PC-3 (cell line): ENCODE data around the gene TEDC1. TPM values are rescaled to one million over a fixed set of nuclear protein-coding genes. Genes with fewer than 3 reads are reported as not detected.

Experiments used
- ATAC-seq: fragments of 200-7000 bp; cut with Tn5 transposase; 2 replicates; pipeline ENCODE4 v1.9.1; 2020; ENCODE audit warnings: mild to moderate bottlenecking, moderate library complexity
- BruUV-seq: library from RNA; stranded (reverse); fragments of 400-500 nt; replicated peaks from 2 replicates; lab custom pipeline; 2021; lab: Mats Ljungman, UMichigan
- CTCF ChIA-PET: fragments of 300-600 bp; sonication (Branson Sonifier 250); formaldehyde crosslinking; loops from one replicate; lab custom pipeline; 2022; ENCODE audit warnings: antibody characterized with exemption; lab: Charles Lee
- POLR2A ChIA-PET: fragments of 300-600 bp; sonication (Branson Sonifier 250); formaldehyde crosslinking; loops from one replicate; lab custom pipeline; 2022; ENCODE audit warnings: antibody characterized with exemption; ENCODE audit not compliant: unreplicated experiment; lab: Charles Lee
- DNase-seq: peaks from one replicate; pipeline ENCODE4 v3.0.0-alpha.2; 2015
- H2AFZ ChIP-seq: fragments of 300-600 bp; sonication (generic); 2 replicates; pipeline ENCODE4 v1.6.0; 2016; ENCODE audit warnings: antibody characterized with exemption, low read length
- H3F3A ChIP-seq: fragments of 300-600 bp; sonication (generic); one replicate; pipeline ENCODE4 v1.6.0; 2017; ENCODE audit warnings: antibody characterized with exemption, low read length, control low read depth, mild to moderate bottlenecking; ENCODE audit not compliant: unreplicated experiment
- H3K27ac ChIP-seq: fragments of 300-600 bp; sonication (generic); 2 replicates; pipeline ENCODE4 v1.5.1; 2016; ENCODE audit warnings: mild to moderate bottlenecking, low read length
- H3K27me3 ChIP-seq: fragments of 300-600 bp; sonication (generic); 2 replicates; pipeline ENCODE4 v1.6.1; 2016; ENCODE audit warnings: low read length, mixed read lengths
- H3K36me3 ChIP-seq: fragments of 300-600 bp; sonication (generic); 2 replicates; pipeline ENCODE4 v1.6.1; 2016; ENCODE audit warnings: low read depth, mixed run types, low read length, mixed read lengths
- H3K4me1 ChIP-seq: fragments of 300-600 bp; sonication (generic); 2 replicates; pipeline ENCODE4 v1.5.1; 2016; ENCODE audit warnings: low read length; ENCODE audit not compliant: insufficient read depth
- H3K4me2 ChIP-seq: fragments of 300-600 bp; sonication (generic); 2 replicates; pipeline ENCODE4 v1.6.0; 2016; ENCODE audit warnings: low read length
- H3K4me3 ChIP-seq: fragments of 300-600 bp; sonication (generic); 2 replicates; pipeline ENCODE4 v1.5.1; 2016; ENCODE audit warnings: mild to moderate bottlenecking, low read length, mixed read lengths
- H3K79me2 ChIP-seq: fragments of 300-600 bp; sonication (generic); 2 replicates; pipeline ENCODE4 v1.6.1; 2017; ENCODE audit warnings: low read length, mixed read lengths
- H3K9ac ChIP-seq: fragments of 300-600 bp; sonication (generic); 2 replicates; pipeline ENCODE4 v1.6.0; 2016; ENCODE audit warnings: mild to moderate bottlenecking, low read length
- H3K9me2 ChIP-seq: fragments of 300-600 bp; sonication (generic); replicated peaks from 2 replicates; pipeline ENCODE4 v1.6.1; 2016; ENCODE audit warnings: mixed run types, low read length, mixed read lengths
- H3K9me3 ChIP-seq: fragments of 300-600 bp; sonication (generic); 2 replicates; pipeline ENCODE4 v1.6.1; 2016; ENCODE audit warnings: low read length, mixed read lengths
- H4K20me1 ChIP-seq: fragments of 300-600 bp; sonication (generic); 2 replicates; pipeline ENCODE4 v1.6.1; 2016; ENCODE audit warnings: low read length, mixed read lengths
- EZH2 ChIP-seq: fragments of 300-600 bp; sonication (generic); IDR thresholded peaks from one replicate; pipeline ENCODE4 v1.6.1; 2017; ENCODE audit warnings: antibody characterized with exemption, mild to moderate bottlenecking, low read length; ENCODE audit not compliant: unreplicated experiment
- EZH2phosphoT487 ChIP-seq: fragments of 300-600 bp; sonication (generic); IDR thresholded peaks from 2 replicates; pipeline ENCODE4 v1.6.1; 2018; ENCODE audit warnings: mild to moderate bottlenecking, antibody characterized with exemption, low read length, borderline replicate concordance
- intact Hi-C: fragments of 100-400 bp; cut with micrococcal nuclease; formaldehyde crosslinking; loops from 2 replicates; pipeline ENCODE4 v1.9.0; 2023
- total RNA-seq: library from RNA; depleted of rRNA; stranded (reverse); fragments of >200 nt; gene quantifications from 2 replicates; pipeline ENCODE4 v1.2.3, GENCODE V29; 2014
- TF ChIP-seq, protein P1 (sequence below): fragments of 300-600 bp; sonication (generic); conservative IDR thresholded peaks from 2 replicates; pipeline ENCODE4 v1.5.1; 2017; ENCODE audit warnings: antibody characterized with exemption, low read depth, mild to moderate bottlenecking, low read length

The TEDC1 gene
- total RNA-seq, 1 experiment from 2014 or later = 66.7 TPM

GRCh38 chr14:105507247-105507646, 16.2 kb downstream of the TEDC1 start:
- TF ChIP-seq EZH2 (no peak), EZH2phosphoT487 (no peak)
- TF ChIP-seq, protein P1, sequence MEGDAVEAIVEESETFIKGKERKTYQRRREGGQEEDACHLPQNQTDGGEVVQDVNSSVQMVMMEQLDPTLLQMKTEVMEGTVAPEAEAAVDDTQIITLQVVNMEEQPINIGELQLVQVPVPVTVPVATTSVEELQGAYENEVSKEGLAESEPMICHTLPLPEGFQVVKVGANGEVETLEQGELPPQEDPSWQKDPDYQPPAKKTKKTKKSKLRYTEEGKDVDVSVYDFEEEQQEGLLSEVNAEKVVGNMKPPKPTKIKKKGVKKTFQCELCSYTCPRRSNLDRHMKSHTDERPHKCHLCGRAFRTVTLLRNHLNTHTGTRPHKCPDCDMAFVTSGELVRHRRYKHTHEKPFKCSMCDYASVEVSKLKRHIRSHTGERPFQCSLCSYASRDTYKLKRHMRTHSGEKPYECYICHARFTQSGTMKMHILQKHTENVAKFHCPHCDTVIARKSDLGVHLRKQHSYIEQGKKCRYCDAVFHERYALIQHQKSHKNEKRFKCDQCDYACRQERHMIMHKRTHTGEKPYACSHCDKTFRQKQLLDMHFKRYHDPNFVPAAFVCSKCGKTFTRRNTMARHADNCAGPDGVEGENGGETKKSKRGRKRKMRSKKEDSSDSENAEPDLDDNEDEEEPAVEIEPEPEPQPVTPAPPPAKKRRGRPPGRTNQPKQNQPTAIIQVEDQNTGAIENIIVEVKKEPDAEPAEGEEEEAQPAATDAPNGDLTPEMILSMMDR = no peak
- no peaks in the 10 kb centered on the region for H3K79me2 ChIP-seq
- ChIA-PET POLR2A (no interaction called here), CTCF (no interaction called here)
- no peak for ATAC-seq
- no peaks in the 10 kb centered on the region for H3K9me2 ChIP-seq
- H3K4me2 ChIP-seq = no peak overlapping the region
- H3K4me3 ChIP-seq = no peak overlapping the region
- H3K27me3 ChIP-seq = no peaks in the 10 kb centered on the region
- no peaks in the 10 kb centered on the region for H3K9me3 ChIP-seq
- no peak overlapping the region for H2AFZ ChIP-seq
- no peak overlapping the region for H3K9ac ChIP-seq
- no peaks in the 10 kb centered on the region for H3K36me3 ChIP-seq
- no peaks in the 10 kb centered on the region for H3F3A ChIP-seq
- H3K4me1 ChIP-seq = peaks cover 8% of the 10 kb centered on the region
- DNase-seq = no peak
- no peaks in the 10 kb centered on the region for H4K20me1 ChIP-seq
- no TSS peak for BruUV-seq
- intact Hi-C loops = no loop called here
- no peak overlapping the region for H3K27ac ChIP-seq

GRCh38 chr14:105508069-105508468, 17.0 kb downstream of the TEDC1 start:
- Histone ChIP-seq H3K9me2 (no peaks in the 10 kb centered on the region), H2AFZ (no peak overlapping the region), H3K9me3 (no peaks in the 10 kb centered on the region), H3K4me2 (no peak overlapping the region), H3K36me3 (no peaks in the 10 kb centered on the region), H3K4me1 (peaks cover 8% of the 10 kb centered on the region), H3F3A (no peaks in the 10 kb centered on the region), H4K20me1 (no peaks in the 10 kb centered on the region), H3K9ac (no peak overlapping the region), H3K4me3 (no peak overlapping the region), H3K79me2 (no peaks in the 10 kb centered on the region), H3K27ac (no peak overlapping the region), H3K27me3 (no peaks in the 10 kb centered on the region)
- BruUV-seq = no TSS peak
- no peak for ATAC-seq
- intact Hi-C loops = no loop called here
- ChIA-PET CTCF (interaction anchor here (0.6 kb wide), 1 partner anchor 20 kb away, joined by 3 read pairs; no protein-coding TSS in a partner anchor), POLR2A (no interaction called here)
- no peak for DNase-seq
- no peak for TF ChIP-seq EZH2phosphoT487
- TF ChIP-seq, protein P1 = no peak
- TF ChIP-seq EZH2 = no peak

GRCh38 chr14:105508601-105509000, 17.6 kb downstream of the TEDC1 start:
- intact Hi-C loops = no loop called here
- POLR2A ChIA-PET = no interaction called here

More at GRCh38 chr14:105508601-105509000, 17.6 kb downstream of the TEDC1 start:
- Histone ChIP-seq H3K4me1 (peaks cover 8% of the 10 kb centered on the region), H3K79me2 (no peaks in the 10 kb centered on the region), H3K27me3 (no peaks in the 10 kb centered on the region), H3K27ac (no peak overlapping the region), H3K9me3 (no peaks in the 10 kb centered on the region), H3F3A (no peaks in the 10 kb centered on the region), H4K20me1 (no peaks in the 10 kb centered on the region), H3K36me3 (no peaks in the 10 kb centered on the region), H3K4me2 (no peak overlapping the region), H3K9me2 (no peaks in the 10 kb centered on the region), H3K9ac (no peak overlapping the region), H3K4me3 (no peak overlapping the region), H2AFZ (no peak overlapping the region)
- no peak for DNase-seq
- TF ChIP-seq, protein P1 = no peak
- TF ChIP-seq EZH2phosphoT487 (no peak), EZH2 (no peak)
- no peak for ATAC-seq
- CTCF ChIA-PET = no interaction called here
- BruUV-seq = no TSS peak
